Measurements from ENCODE around the gene RIN1.
"Not testable (repeated sequence)": the region's sequence is repeated elsewhere in the genome, so short reads cannot be mapped to it uniquely, and the experiment has no call there.

The RIN1 gene

GRCh38 chr11:66324664-66325063 lies 11.6 kb downstream of the RIN1 start:
- no peak for TF ChIP-seq CTCF (conservative IDR thresholded peaks at IDR 0.05)
- H3K27ac ChIP-seq = no peak overlapping the region

GRCh38 chr11:66323684-66324083 lies 12.6 kb downstream of the RIN1 start:
- H3K27ac ChIP-seq = no peak overlapping the region
- no peak for TF ChIP-seq CTCF (conservative IDR thresholded peaks at IDR 0.05)

GRCh38 chr11:66322732-66323427 lies 13.4 kb downstream of the RIN1 start:
- TF ChIP-seq CTCF (conservative IDR thresholded peaks at IDR 0.05) = no peak

GRCh38 chr11:66321606-66322005 lies 14.6 kb downstream of the RIN1 start:
- no peak for TF ChIP-seq CTCF (conservative IDR thresholded peaks at IDR 0.05)
- no peak overlapping the region for H3K27ac ChIP-seq

More at GRCh38 chr11:66322732-66323427, 13.4 kb downstream of the RIN1 start:
- H3K27ac ChIP-seq = no peak overlapping the region

GRCh38 chr11:66320748-66321147 lies 15.5 kb downstream of the RIN1 start:
- not testable (repeated sequence) for H3K27ac ChIP-seq

- not testable (repeated sequence) for H3K27ac ChIP-seq
These were observed 15.9 kb downstream of the RIN1 start for GRCh38 chr11:66320289-66320688.

- no peak overlapping the region for H3K27ac ChIP-seq
- no peak for TF ChIP-seq CTCF (conservative IDR thresholded peaks at IDR 0.05)
These were observed 17.6 kb downstream of the RIN1 start for GRCh38 chr11:66318600-66318970.

- no peak for TF ChIP-seq CTCF (conservative IDR thresholded peaks at IDR 0.05)
- no peak overlapping the region for H3K27ac ChIP-seq
These were observed 18.3 kb downstream of the RIN1 start for GRCh38 chr11:66317723-66318599.
